NCI-H2196 treated with DMSO at 0.1 percent for 48 hours (cell line): Measurements from ENCODE around the gene CAB39L.

Experiments used
- DNase-seq: peaks from one replicate; lab custom pipeline; 2025; ENCODE audit not compliant: unreplicated experiment; lab: John Stamatoyannopoulos, UW

CAB39L gene

DNA sequence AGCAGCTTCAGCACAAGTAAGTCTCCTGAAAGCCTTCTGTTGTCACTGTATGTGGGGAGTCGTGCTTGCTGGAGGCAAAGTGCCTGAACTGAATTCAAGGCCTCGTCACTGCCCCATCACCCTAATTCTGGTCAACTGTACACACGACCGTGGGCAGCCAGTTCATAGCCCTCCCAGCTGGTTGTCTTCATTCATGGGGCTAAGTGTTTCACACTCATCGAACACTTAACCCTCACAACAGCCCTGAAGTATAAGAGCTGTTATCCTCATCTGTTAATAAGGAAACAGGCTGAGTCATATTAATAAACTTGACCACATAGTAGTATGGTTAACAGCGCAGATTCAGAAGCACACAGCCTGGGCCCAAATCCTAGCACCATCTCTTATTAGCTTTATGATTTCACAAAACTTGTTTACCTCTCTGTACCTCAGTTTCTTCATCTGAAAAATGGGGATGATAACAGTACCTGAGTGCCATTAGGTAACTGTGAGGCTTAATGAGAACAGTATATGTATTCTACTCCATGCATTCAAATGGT, 129.5 kb downstream of the CAB39L start:
- no peak for DNase-seq

DNA sequence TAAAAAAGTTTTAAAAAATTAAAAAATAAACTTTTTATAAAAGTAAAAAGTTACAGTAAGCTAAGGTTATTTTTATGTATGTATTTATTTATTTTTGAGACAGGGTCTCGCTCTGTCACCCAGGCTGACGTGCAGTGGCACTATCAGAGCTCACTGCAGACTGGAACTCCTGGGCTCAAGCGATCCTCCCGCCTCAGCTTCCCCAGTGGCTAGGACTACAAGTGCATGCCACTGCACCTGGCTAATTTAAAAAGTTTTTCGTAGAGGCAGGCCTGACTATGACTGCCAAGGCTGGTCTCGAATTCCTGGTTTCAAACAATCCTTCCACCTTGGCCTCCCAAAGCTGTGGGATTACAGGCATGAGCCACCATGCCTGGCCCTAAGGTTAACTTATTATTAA, 132.0 kb downstream of the CAB39L start:
- DNase-seq: no peak

DNA sequence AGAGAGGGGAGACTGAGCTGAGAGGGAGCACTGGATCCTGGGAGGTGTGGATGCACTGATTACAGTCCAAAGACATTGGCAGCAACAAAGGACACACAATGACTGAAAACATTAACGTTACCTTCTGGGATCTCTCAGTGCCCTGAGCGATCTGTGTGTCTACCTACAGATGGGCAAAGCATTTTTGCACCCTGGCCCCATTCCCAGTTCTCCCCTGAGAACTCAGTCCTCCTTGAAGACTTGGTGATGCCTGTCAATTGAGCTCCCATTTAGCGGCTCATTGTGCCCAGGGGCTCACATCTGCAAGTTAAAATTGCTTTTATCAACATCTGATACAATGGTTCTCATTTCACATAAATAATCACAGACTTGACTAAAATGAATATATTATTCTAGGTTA, 133.6 kb downstream of the CAB39L start:
- DNase-seq: no peak

DNA sequence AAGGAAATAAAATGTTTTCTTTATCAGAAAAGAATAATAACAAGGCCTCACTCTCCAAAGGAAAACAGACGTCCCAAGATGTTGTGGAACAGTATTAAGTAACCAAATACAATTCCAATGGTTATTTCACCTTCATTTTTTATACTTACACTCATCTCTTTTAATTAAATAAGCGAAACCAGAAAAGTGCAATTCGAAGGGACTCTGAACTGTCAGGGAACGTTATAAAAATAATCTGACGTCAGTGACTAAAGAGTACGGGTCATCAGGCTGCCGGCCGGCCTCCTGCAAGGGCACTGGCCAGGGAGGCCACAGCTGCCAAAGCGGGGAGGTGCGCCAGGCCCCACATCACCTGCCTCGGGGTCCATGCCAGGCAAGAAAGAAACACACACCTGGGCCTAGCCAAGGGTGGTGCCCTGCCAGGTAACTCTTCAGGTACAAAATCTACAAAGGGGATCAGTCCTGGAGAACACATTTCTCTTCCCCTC, 134.9 kb downstream of the CAB39L start:
- DNase-seq: no peak

DNA sequence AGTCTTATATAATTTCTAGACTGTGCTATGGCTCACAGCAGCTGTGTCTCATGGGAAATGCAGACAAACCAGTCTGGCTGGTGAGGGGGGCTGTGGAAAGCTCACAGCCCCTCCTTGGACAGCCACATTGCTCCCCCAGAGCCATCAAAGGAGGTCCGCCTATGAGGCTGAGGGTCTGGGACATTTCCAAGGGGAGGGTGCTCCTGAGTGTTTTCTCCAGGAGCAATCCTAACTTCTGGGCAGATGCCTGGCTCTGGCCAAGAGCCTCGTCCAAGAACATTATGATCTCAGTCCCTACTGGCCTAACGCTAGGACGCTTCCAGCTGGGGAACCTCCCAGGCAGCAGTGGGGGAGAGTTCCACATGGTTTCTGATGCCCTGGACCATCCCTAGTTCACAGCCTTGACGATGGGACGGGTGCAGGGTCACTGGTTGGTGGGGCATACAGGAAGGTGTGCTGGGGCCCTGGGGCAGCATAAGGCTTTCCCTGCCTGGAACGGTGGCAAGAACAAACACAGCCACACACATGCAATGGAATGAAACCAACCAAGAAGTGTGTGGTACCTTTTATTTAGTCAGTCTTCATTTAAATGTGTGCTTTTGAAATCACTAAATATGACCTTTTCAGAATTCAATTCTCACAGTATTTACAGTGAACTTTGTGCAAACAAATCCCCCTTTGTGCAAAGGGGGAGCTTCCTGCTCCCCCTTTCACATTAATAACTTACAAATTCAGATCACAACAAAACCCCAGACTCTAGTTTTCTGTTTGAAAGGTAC, 135.6 kb downstream of the CAB39L start:
- DNase-seq: no peak

DNA sequence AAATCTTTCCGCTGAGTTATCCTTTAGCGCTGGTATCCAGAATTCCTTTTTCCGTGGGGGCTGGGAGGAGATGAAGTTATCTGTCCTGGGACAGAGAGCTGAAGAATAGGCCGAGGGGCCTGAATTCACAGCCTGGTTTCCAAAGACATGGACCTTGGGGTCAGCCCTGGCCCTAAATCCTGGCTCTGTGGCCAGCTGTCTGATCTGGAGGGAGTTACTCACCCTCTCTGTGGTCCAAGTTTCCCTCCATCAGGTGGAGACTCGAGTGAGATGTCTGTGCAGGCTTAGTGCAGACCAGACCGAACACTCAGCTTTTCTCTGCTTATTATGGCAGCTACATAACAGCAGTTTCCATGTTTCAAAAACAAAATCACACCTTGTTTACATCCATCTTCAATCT, 136.5 kb downstream of the CAB39L start:
- no peak for DNase-seq

DNA sequence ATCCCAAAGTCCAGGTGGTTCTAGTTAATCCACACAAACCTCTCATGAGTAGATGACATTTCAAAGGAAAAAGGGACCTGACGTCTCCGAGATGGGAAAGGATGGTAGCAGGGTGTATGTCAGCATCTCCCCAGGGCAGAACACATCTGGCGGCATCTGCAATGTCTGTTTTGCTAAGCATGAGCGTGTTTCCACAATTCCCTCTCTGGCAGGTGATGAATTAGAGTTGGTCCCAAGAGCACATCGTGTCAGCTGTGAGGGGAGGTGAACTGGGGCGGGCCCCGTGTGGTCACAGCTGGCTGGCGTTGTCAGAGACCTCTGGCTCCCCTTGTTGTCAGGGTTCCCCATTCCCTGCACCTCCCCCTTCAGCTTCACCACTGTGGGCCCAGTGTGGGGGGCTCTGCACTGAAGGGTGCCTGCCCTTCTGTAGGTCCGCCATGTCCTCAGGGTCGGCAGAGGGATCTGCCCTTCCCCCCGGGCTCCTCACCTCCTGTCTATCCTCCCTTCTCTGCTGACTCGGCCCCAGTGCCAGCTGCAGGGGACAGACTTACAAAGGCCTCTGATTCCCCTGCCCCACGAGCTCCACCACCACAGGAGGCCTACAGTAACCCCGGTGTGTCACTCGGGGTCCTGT, 138.0 kb downstream of the CAB39L start:
- DNase-seq: no peak

DNA sequence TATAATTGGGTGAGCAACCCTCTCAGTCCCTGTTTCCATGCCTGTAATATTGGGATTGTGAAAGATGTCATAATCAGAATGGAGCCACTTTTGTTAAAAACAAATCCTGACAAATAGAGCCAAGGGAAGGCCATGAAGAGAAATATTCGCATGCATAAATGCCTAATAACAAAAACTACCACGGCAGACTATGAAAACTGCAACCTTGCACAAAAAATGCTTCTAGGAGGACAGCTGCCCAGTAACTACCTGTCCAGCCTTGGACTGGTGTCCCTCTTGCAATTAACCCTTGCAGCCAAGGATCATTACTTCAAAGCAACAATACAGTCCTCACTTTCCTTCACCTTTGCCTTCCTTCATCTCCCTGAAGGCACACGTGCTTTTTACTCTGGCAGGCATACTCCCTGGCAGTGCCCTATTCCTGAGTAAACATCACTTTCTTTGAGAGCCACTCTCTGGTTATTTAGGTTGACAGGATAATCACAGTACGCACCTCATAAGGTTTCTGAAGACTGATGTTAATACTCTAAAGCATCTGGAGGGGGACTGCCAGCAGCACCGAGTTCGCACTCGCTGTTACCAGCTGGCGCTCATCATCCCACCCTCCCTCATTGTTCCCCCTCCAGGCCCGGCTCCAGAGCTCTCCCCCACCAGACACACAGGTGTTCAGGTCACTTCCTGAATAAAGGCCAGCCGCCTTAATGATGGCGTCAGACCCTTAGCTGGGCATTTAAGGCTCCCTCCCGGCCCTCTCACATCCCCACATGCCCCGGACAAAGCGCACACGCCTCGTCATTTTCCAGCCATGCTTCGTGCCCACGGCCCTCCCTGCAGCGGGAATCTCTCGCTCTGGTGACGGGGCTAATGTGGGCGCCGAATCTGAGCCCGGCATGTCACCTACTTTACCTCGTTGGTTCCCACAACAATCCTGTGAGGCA, 138.8 kb downstream of the CAB39L start:
- no peak for DNase-seq

DNA sequence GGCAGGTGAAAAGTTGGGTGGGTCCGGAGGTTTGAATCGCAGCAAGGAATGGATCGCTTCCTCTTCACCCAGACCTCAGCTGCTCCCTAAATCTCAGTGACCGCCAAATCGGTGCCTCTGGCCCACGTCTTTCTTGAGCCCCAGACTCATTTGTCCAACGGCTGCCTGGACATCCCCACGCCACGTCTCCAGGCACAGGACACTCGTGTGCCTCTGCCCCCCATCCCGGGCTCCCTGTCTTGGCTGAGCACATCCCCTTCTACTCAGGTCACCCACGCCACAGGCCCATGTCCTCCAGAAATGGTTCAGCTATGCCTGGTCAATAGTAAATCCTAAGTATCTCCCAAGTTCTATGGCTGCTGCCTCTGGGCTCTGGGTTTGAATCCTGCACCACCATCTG, 139.5 kb downstream of the CAB39L start:
- DNase-seq: no peak

DNA sequence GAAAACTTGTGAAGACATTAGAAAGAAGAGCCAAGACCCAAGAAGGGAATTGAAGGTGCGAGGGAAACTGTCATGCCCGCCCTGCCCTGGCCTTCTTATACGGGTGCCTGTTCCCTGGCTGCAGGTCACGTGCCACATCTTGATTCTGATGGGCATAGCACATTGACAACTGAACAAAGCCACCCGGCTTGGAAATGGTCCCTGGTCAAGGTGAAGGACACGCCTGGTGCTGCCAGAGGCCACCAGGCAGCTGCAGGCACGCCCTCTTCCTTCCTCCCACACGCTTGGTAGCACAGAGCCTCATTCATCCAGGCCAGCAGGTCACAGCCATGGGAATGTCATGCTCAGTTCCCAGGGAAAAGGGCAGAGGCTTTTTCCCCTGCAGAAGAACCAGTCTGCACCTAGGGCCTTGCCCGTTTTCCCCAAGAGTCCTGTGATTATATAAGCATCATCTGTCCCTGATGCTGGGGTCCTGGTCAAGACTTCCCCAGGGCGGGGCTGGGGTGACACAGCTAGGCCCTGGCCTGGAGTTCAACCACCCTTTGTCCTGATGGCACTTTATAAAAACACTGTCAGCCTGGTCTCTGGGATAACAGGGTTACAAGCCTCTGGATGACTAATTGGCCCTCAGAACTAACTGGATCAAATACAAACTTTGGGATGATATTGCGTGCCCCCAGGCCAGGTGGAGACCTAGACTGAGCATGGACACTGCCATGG, 140.2 kb downstream of the CAB39L start:
- DNase-seq: no peak

DNA sequence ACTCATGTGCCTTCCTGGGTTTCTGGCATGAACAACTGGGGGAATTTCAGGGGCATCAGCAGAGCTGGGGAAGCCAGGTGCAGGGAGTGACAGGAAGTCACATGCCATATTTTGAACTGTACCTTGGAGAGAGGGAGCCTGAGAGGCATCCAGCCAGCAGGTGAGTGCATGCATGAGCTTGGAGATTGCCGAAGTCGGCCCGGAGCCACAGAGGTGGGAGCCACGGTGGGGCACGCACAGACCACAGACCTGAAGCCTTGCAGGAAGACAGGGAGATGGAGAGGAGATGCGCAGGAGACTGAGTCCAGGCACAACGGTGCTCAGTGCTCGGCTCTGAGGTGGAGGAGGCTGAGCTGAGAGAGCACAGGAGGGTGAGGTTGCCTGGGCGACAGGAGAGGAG, 141.0 kb downstream of the CAB39L start:
- DNase-seq: no peak

DNA sequence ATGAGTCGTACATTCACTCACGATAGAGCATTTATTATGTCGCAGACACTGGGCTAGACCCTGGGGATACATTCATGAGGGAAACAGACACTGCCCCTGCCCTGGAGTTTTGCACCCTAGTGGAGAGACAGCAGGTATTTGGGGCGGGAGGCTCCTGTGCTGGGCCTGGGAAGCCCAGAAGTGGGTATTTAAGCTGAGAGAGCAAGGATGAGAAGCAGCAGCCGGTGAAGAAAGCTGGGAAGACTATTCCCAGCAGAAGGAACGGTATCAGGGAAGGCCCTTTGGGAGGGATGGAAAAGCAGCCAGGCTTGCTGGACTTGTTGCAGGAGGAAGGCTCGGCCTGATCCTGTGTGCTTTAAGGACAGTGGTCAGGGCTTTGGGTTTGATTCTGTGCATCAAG, 141.6 kb downstream of the CAB39L start:
- DNase-seq: no peak

DNA sequence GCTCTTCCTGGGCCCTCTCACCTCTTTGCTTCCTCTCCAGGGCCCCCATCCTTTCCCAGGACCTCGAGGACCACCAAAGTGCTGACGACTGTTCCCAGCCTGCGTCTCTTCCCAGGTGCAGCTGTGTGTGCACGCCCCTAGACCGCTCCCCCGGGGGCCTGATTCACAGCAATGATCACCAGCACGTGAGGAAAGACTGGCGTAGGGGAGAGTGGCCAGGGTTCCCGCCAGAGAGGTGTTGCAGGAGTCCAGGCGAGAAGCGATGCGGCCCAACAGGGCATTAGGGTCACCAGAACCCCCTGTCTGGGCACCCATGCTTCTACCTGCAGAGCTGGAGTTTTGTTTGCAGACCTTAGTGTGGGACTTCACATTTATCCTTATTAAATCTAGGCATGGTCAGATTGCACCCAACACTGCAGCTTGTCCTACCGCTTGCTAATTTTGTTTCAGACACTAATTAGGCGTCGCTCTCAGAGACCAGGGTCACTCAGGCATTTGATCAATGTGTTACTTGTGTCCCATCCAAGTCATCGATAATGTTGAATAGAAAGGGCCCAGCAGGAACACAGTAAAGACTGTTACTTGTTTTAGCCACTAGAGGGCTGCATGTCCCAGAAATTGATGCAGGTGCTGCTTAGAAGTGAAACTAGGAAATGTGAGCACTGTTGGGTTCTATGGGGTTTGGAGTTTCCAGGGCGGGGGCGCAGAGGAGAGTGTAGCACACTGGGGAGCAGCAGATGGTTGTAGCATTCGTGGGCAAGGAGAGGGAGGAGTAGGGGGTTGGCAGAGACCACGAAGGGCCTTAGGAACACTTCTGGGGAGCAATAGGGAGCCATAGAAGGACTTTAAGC, 142.9 kb downstream of the CAB39L start:
- peak; percentile 37 for DNase-seq

DNA sequence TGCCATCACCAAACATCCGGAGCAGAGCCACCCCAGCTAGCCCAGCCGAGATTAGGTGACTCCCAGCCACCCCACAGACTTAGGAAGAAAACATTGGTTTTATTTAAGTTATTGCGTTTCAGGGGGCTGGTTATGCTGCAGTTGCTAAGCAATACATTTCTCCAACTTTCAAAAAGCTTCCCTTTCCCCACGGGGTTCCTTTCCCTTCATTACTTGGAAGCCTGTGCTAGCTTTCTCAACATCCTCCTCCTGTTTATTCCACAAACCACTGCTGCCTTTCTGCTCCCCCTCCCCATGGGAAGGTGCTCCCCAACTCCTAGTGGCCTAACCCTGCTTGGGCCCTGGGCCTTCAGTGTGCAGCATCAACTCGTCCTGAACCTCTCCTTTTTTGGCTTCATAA, 143.6 kb downstream of the CAB39L start:
- DNase-seq: no peak

DNA sequence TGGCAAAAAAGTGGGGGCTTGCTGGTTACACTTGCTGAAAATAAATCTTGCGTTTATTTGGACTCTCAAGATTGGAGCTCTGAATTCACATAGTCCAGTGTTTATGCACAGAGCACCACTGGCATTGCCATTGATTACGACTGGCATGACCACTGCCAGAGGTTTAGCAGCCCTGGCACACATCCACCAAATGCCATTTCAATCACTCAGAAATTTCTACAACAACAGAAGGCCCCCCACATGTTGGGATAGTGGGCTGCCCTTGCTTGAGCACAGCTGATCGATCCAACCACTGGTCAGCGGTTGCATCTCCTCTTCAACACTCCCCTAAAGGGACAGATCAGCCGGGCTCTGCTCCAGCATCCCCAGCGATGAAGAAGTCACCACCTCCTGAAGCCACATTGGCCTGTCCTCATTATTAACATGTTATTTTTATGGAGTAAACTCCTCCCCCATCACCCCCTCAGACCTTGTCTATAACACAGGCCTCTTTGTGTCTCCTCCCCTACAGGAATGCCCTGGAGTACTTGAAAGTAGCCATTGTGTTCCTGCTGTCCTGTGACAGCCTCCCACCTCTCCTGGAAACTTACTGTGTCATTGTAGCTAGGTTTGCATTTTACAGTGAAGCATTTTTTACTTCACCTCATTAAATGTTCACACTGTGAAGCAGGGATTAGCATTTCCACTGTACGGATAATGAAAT, 144.8 kb downstream of the CAB39L start:
- DNase-seq: no peak

DNA sequence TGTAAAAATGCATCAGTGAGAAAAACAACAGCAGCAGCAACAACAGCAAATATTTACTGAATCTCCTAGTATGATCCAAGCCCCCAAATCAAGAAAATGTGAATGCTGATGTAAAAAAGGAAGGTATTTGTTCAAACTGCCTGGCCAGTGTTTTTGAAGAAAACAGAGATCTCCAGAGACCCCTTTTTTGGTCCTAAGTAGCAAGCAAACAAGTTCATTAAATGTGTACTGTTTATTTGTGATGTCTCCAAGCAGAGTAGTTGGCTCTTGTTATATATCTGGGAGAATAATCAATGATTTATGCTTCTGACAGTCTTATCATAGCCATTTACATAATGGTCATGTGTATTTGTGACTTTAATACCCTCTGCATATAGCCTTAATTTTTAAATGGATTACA, 145.4 kb downstream of the CAB39L start:
- no peak for DNase-seq

DNA sequence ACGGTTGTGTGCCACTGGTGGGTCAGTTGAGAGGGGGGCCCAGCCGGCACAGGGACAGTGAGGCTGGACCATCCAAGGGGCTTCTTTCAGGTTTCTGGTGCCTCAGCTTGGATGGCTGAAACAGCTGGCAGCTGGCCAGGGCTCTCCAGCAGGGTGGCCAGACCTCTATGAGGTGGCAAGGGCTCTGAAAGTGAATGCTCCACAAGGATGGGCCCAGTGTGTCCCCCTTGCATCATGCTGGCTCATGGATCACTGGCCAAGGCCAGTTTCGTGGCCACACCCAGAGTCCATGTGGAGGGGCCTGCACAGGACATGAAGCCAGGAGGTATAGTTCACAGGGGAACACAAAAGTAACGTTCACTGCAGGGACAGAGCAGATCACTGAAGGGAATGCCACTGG, 146.5 kb downstream of the CAB39L start:
- no peak for DNase-seq

DNA sequence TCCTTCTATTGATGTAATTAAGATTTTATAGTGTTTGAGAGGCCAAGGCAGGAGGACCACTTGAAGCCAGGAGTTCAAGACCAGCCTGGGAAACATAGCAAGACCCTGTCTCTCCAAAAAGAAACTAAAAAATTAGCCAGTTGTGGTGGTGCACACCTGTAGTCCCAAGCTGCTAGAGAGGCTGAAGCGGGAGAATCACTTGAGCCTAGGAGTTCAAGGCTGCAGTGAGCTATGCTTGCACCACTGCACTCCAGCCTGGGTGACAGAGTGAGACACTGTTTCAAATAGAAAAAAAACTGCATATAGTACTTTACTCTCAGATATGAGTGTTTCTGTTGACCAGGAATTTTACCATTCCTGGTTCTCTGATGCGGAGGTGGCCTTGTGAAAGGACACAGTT, 147.2 kb downstream of the CAB39L start:
- no peak for DNase-seq

DNA sequence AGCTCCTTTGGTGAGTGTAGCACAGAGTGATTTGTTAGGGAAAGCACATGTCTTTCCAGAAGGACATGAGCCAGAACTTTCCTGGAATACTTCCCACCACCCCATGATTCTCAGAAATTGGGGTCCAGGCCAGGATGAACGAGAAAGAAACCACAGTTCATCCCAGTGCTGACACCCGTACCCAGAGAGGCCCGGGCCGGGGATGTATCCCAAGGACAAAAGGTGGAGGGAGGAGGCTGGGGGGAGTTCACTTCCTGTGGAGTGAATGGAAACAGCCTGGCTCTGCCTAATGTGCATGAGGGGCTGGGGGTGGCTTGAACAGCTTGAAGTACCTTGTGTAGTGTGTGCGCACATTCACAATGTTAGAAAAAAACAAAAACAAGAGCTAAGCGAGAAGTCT, 148.6 kb downstream of the CAB39L start:
- DNase-seq: no peak
